Naive thymus-derived CD8-positive, alpha-beta T cell (primary cell): ENCODE results near the gene CPLANE1. TPM values are rescaled to one million over a fixed set of nuclear protein-coding genes. Genes with fewer than 3 reads are reported as not detected.
A peak's percentile ranks its signal among the peaks of the same experiment; 100 is the strongest.

Experiments used
- ATAC-seq, 2 donors: fragments of 150-1000 bp; cut with Tn5 transposase in 1 of 2; sonication (Bioruptor Pico), chemical (Tn5 transposase) in 1 of 2; 1 replicate in 1 of 2; 2 replicates in 1 of 2; pipeline ENCODE4 v1.10.0; 2021; ENCODE audit warnings: mild to moderate bottlenecking in 2 of 2, moderate library complexity in 2 of 2
- POLR2A ChIA-PET: fragments of 350-600 bp; sonication (Branson Sonifier 250); formaldehyde crosslinking; loops from one replicate; lab custom pipeline; 2021; ENCODE audit warnings: antibody characterized with exemption; lab: Charles Lee
- DNase-seq, 10 donors: peaks; one replicate each; pipeline versions ENCODE4 v3.0.0 to v3.0.0-alpha.2; 2020 to 2022
- H3K27ac Mint-ChIP-seq, 10 donors: one replicate each; pipeline ENCODE4 v1.8.0; 2020 to 2022; ENCODE audit warnings: mild to moderate bottlenecking in 10 of 10, mixed read lengths in 10 of 10, moderate library complexity in 4 of 10, inconsistent platforms in 1 of 10
- H3K27me3 Mint-ChIP-seq, 5 donors: one replicate each; pipeline ENCODE4 v1.8.0; 2021 to 2022; ENCODE audit warnings: mixed read lengths in 5 of 5
- H3K36me3 Mint-ChIP-seq, 3 donors: one replicate each; pipeline ENCODE4 v1.8.0; 2020 to 2022; ENCODE audit warnings: mixed read lengths in 3 of 3, mild to moderate bottlenecking in 2 of 3, inconsistent platforms in 1 of 3
- H3K4me1 Mint-ChIP-seq, 4 donors: one replicate each; pipeline ENCODE4 v1.8.0; 2021 to 2022; ENCODE audit warnings: mixed read lengths in 4 of 4
- H3K4me3 Mint-ChIP-seq, 10 donors: one replicate each; pipeline ENCODE4 v1.8.0; 2020 to 2022; ENCODE audit warnings: mild to moderate bottlenecking in 10 of 10, mixed read lengths in 10 of 10, moderate library complexity in 6 of 10, inconsistent platforms in 1 of 10
- H3K9me3 Mint-ChIP-seq, 9 donors: one replicate each; pipeline ENCODE4 v1.8.0; 2020 to 2022; ENCODE audit warnings: mixed read lengths in 9 of 9, mild to moderate bottlenecking in 3 of 9, inconsistent platforms in 1 of 9, moderate library complexity in 1 of 9
- polyA plus RNA-seq, 3 donors: library from polyadenylated mRNA; unstranded; fragments of 300-500 nt; fragmentation: Illumina TruSeq; gene quantifications; one replicate each; pipeline ENCODE4 v1.2.3, GENCODE V29; 2021
- total RNA-seq, 8 experiments: library from RNA in 2 of 8; stranded (reverse) in 2 of 8; gene quantifications; one replicate each; pipeline ENCODE4 v1.2.3 and lab custom pipeline; 2021 to 2026

The CPLANE1 gene
- total and polyA plus RNA-seq, 5 experiments from 2014 or later = 1.5 to 10.0 (median 2.6) TPM

DNA sequence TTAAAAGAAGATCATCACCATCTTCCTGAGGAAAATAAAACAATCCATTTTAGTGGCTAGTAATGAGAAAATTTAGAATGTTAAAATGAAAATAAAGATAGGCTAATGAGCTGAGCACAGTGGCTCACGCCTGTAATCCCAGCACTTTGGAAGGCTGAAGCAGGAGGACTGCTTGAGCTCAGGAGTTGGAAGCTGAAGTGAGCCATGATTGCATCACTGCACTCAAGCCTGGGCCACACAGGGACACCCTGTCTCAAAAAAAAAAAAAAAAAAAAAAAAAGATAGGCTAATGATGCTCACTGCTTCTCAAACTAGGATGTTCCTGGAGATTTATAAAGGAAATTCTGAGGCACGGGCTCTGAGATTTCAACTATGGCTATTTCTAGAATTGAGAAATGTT is 50.3 kb downstream of the CPLANE1 start:
- H3K9me3 Mint-ChIP-seq = no peaks in the 10 kb centered on the region
- H3K36me3 Mint-ChIP-seq = peaks cover 4 to 25% (median 11%) of the 10 kb centered on the region in 3 donors
- POLR2A ChIA-PET = interaction anchor here (0.6 to 1.3 kb wide), 3 partner anchors 27 to 1830 kb away, joined by 3 to 5 read pairs (median 4); partner anchors contain the start of gene CPLANE1
- no peak for ATAC-seq
- peaks cover 9 to 29% (median 18%) of the 10 kb centered on the region in 4 donors for H3K4me1 Mint-ChIP-seq
- H3K27ac Mint-ChIP-seq = peak overlapping the region in 6 of 10 donors; percentile 32 to 98 (median 87)
- H3K27me3 Mint-ChIP-seq = no peaks in the 10 kb centered on the region
- H3K4me3 Mint-ChIP-seq = peak overlapping the region in 7 of 10 donors; percentile 18 to 84 (median 31)
- no peak for DNase-seq

DNA sequence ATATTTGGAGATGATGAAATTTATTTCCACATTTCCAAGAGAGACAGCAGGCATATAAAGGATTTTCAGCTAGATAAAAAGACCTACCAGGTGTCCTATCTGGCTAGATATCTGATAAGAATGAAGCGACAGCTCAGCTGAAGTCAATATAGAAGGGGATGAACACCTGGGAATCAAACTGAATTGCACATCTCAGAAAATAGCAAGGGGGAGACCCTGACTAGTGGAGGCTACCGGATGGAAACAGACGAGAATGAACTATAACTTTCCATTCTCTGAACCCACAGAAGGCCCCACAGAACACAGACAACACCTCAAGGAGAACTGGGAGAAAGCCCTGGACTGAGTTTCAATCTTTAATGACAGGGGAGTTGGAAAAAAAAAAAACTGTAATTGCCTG is 51.1 kb downstream of the CPLANE1 start:
- POLR2A ChIA-PET = interaction anchor here (0.8 to 1.0 kb wide), 2 partner anchors 11 to 19 kb away, joined by 3 to 5 read pairs; no protein-coding TSS in a partner anchor
- no peaks in the 10 kb centered on the region for H3K9me3 Mint-ChIP-seq
- H3K4me1 Mint-ChIP-seq = peaks cover 9 to 29% (median 18%) of the 10 kb centered on the region in 4 donors
- peak overlapping the region; percentile 76 to 93 (median 86) for H3K4me3 Mint-ChIP-seq
- peaks cover 4 to 27% (median 12%) of the 10 kb centered on the region in 3 donors for H3K36me3 Mint-ChIP-seq
- peak; percentile 25 to 58 for ATAC-seq
- no peaks in the 10 kb centered on the region for H3K27me3 Mint-ChIP-seq
- peak overlapping the region; percentile 81 to 98 (median 92) for H3K27ac Mint-ChIP-seq
- peak in 3 of 10 donors; percentile 8 to 9 (median 8) for DNase-seq

DNA sequence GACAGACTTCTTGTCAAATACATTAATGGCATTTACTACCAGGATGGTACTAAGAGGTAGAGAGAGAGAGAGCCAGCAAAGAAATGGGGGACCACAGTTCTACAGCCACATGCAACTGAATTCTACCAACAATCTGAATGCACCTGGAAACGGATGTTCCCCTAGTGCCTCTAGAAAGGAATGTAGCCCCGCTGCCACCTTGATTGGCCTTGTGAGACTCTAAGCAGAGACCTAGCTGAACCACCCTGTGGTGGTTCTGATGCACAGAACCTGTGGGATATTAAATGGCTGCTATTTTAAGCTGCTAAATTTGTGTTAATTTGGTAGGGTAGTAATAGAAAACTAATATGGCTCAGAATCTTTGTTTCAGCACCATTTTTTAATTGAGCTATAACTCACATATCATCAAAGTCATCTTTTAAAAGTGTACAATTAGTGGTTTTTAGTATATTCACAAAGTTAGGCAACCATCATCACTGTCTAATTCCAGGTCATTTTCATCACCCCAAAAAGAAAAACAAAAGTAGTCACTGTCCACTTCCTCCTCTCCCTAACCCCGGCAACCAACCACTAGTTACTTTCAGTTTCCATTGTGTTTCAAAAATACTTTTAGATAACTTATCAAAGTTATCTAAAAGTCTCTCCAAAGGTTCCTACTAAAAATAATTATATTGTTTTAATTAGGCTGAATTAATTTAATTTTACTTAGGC is 51.7 kb downstream of the CPLANE1 start:
- Mint-ChIP-seq H3K27ac (peak overlapping the region; percentile 81 to 98 (median 94)), H3K4me1 (peaks cover 9 to 29% (median 18%) of the 10 kb centered on the region in 4 donors), H3K27me3 (no peaks in the 10 kb centered on the region), H3K36me3 (peaks cover 4 to 33% (median 12%) of the 10 kb centered on the region in 3 donors), H3K4me3 (peak overlapping the region; percentile 76 to 93 (median 86)), H3K9me3 (no peaks in the 10 kb centered on the region)
- ATAC-seq (peak; percentile 78 to 90), DNase-seq (peak in 4 of 10 donors; percentile 15 to 35 (median 22))
- POLR2A ChIA-PET = interaction anchor here (0.6 to 1.0 kb wide), 3 partner anchors 12 to 19 kb away, joined by 3 to 5 read pairs (median 3); no protein-coding TSS in a partner anchor

DNA sequence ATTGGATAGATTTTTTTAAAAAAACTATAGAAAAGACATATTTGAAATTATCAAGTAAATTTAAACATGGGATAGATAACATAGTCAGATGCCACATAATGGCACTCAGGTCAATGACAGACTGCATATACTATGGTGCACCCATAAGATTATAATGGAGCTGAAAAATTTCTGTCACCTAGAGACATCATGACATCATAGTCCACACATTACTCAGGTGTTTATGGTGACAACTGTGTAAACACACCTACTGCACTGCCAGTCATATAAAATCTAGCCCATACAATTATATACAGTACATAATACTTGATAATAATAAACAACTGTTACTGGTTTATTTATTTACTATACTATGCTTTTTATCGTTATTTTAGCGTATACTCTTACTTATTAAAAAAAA is 58.6 kb downstream of the CPLANE1 start:
- H3K9me3 Mint-ChIP-seq = no peaks in the 10 kb centered on the region
- ATAC-seq (no peak), DNase-seq (no peak)
- H3K4me1 Mint-ChIP-seq = no peaks in the 10 kb centered on the region
- POLR2A ChIA-PET = no interaction called here
- H3K36me3 Mint-ChIP-seq = peaks cover 4 to 42% (median 26%) of the 10 kb centered on the region in 3 donors
- no peak overlapping the region for H3K4me3 Mint-ChIP-seq
- H3K27me3 Mint-ChIP-seq = no peaks in the 10 kb centered on the region
- no peak overlapping the region for H3K27ac Mint-ChIP-seq

DNA sequence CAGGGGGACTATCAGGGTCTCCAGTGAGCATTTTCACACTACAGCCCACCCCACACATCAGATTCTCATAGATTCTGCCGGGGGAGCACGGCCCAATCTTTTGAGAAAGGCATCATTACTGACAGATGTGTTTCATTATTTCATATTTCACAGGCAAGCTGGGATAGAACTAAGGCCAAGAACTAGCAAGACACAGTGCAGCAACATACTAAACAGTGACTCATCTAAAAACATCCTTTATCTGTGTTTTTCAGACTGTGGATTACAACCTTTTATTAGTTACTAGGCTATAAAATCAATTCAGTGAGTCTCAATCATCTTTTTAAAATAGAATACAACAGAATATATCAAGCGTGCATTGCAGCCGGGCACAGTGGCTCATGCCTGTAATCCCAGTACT is 59.8 kb downstream of the CPLANE1 start:
- POLR2A ChIA-PET = no interaction called here
- peak overlapping the region in 1 of 10 donors; percentile 9 for H3K27ac Mint-ChIP-seq
- no peaks in the 10 kb centered on the region for H3K27me3 Mint-ChIP-seq
- H3K4me1 Mint-ChIP-seq = peaks cover 0 to 5% (median 0%) of the 10 kb centered on the region in 4 donors
- H3K36me3 Mint-ChIP-seq = peaks cover 2 to 39% (median 28%) of the 10 kb centered on the region in 3 donors
- no peak for ATAC-seq
- no peak for DNase-seq
- no peak overlapping the region for H3K4me3 Mint-ChIP-seq
- no peaks in the 10 kb centered on the region for H3K9me3 Mint-ChIP-seq

DNA sequence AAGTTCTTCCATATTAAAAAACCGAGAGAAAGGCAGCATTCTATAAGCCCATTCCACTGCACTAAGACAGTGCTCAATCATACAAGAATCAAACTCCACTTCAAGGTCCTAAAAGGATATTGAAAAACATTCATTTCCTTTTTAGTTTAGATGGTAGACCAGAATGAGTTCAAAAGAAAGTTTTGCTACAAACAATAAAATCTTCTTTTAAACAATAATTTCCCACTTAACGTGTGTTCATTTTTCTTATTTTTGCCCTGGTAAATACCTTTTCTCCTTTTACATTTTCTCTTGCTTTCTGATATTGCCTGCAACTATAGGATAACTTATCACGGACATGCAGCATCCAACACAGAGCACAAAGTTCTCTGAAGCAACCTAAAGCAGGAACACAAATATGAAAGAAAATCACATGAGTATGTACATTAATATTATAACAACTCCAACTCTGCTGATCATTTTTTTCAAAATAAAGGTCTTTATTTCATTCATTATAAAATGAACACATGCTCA is 61.7 kb downstream of the CPLANE1 start:
- no peak overlapping the region for H3K27ac Mint-ChIP-seq
- H3K36me3 Mint-ChIP-seq = peaks cover 7 to 43% (median 35%) of the 10 kb centered on the region in 3 donors
- H3K27me3 Mint-ChIP-seq = no peaks in the 10 kb centered on the region
- no peaks in the 10 kb centered on the region for H3K9me3 Mint-ChIP-seq
- H3K4me3 Mint-ChIP-seq = no peak overlapping the region
- DNase-seq (no peak), ATAC-seq (no peak)
- H3K4me1 Mint-ChIP-seq = peaks cover 0 to 5% (median 0%) of the 10 kb centered on the region in 4 donors
- POLR2A ChIA-PET = no interaction called here

DNA sequence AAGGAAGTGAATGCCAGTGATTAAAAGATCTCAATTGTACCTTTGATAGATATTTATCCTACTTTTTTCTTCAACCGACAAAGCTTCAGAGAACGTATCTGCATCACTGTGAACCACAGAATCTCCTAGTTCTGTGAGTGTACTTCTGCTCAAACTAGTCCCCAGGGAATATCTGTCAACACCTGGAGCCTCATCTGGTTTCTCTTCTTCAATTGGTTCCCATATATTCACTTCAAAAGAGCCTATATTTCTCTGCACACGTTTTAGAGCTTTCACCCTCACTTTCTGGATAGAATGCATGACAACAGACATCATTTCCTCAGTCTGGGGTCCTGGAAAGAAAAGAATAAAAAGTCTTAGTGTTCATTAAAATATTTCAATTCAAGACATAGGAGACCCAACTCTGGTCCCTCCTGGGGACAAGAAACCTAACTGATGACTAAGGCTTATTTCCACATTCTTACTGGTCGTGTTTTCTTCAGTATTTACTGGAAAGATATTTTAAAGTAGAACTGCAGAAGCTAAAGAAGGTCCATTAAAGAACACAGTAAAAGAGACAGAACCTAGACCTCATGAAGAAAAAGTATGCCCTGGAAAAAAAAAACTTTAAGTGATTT is 64.3 kb downstream of the CPLANE1 start:
- DNase-seq = no peak
- no peak overlapping the region for H3K4me3 Mint-ChIP-seq
- H3K27me3 Mint-ChIP-seq = no peaks in the 10 kb centered on the region
- H3K4me1 Mint-ChIP-seq = peaks cover 0 to 11% (median 0%) of the 10 kb centered on the region in 4 donors
- ATAC-seq = no peak
- no peaks in the 10 kb centered on the region for H3K9me3 Mint-ChIP-seq
- peaks cover 7 to 49% (median 33%) of the 10 kb centered on the region in 3 donors for H3K36me3 Mint-ChIP-seq
- POLR2A ChIA-PET = no interaction called here
- no peak overlapping the region for H3K27ac Mint-ChIP-seq

DNA sequence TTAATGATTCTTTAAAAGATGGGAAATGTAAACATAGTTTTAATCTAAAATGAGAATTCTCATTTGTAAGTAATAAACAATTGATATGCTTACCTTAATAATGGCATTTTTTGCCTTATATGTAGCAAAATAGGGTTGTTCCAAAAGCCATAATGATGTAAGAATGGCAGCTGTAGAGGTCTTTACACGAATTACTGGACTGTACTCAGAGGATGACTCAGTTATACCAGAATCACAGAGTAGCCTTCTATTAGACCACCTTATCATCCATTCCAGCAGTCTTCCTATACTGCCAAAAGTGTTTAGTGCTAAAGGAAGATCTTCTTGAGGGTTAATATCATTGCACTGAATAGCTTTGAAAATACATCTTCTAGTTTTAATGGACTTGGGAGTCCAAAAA is 66.5 kb downstream of the CPLANE1 start:
- ATAC-seq = no peak
- H3K9me3 Mint-ChIP-seq = no peaks in the 10 kb centered on the region
- no peaks in the 10 kb centered on the region for H3K27me3 Mint-ChIP-seq
- POLR2A ChIA-PET = no interaction called here
- no peak overlapping the region for H3K27ac Mint-ChIP-seq
- no peak for DNase-seq
- H3K4me3 Mint-ChIP-seq = no peak overlapping the region
- peaks cover 0 to 11% (median 0%) of the 10 kb centered on the region in 4 donors for H3K4me1 Mint-ChIP-seq
- peaks cover 10 to 51% (median 31%) of the 10 kb centered on the region in 3 donors for H3K36me3 Mint-ChIP-seq

DNA sequence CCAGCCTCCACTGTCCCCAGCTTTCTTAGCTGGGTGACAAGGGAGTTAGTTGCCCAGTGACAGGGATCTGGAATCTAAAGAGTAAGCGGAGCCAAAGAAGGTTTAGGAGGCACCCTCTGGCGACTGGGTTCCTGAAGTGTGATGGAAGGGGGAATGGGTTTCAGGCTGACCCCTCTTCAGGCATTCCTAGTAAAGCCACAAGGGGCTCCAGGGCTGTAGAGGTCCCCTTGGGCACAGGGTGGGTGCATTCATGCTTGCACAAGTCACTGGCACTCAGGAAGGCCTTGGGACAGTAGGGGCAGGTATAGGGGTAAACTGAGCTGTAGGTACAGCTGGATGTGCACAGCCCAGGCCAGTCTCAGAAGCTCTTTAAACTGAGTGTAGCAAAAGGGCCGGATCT is 74.2 kb downstream of the CPLANE1 start:
- no peak overlapping the region for H3K27ac Mint-ChIP-seq
- no peak overlapping the region for H3K4me3 Mint-ChIP-seq
- H3K4me1 Mint-ChIP-seq = no peaks in the 10 kb centered on the region
- ATAC-seq (no peak), DNase-seq (no peak)
- no peaks in the 10 kb centered on the region for H3K27me3 Mint-ChIP-seq
- POLR2A ChIA-PET = no interaction called here
- H3K36me3 Mint-ChIP-seq = peaks cover 13 to 75% (median 49%) of the 10 kb centered on the region in 3 donors
- H3K9me3 Mint-ChIP-seq = no peaks in the 10 kb centered on the region

DNA sequence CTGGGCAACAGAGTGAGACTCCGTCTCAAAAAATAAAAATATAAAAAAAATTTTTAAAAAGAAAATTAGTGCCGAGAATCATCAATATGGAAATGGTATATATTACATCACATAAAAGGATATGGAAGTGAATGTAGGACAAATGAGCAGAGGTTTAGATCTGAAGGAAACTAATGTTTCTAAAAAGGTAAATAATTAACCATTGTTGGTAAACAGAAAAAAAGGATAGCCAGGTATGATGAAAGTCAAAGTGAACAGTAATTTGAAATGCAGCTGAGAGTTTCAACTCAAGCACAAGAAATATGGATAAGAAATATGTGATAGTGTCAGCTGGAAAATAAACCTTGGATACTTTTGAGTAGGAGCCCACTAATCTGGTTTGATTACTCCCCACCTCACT is 76.2 kb downstream of the CPLANE1 start:
- ATAC-seq = no peak
- POLR2A ChIA-PET = no interaction called here
- H3K27ac Mint-ChIP-seq = no peak overlapping the region
- H3K4me1 Mint-ChIP-seq = no peaks in the 10 kb centered on the region
- H3K36me3 Mint-ChIP-seq = peaks cover 9 to 87% (median 58%) of the 10 kb centered on the region in 3 donors
- H3K9me3 Mint-ChIP-seq = no peaks in the 10 kb centered on the region
- H3K27me3 Mint-ChIP-seq = no peaks in the 10 kb centered on the region
- no peak overlapping the region for H3K4me3 Mint-ChIP-seq
- DNase-seq = no peak

DNA sequence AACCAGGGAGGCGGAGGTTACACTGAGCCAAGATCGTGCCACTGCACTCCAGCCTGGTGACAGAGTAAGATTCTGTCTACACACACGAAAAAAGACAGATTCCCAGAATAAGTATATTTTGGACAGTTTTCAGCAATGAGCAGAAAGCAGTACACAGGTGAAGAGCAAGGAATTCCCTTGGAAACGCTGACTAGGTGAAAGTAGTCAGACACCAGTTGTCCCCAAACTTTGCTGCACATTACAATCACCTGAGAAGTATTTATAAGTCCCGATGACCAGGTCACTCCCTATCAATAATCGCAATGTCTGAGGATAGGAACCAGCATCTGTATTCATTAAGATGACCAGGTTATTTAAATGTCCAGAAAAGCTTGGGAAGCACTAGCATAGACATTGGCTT is 78.3 kb downstream of the CPLANE1 start:
- H3K4me1 Mint-ChIP-seq = no peaks in the 10 kb centered on the region
- H3K27me3 Mint-ChIP-seq = no peaks in the 10 kb centered on the region
- ATAC-seq = no peak
- DNase-seq = no peak
- peaks cover 9 to 79% (median 55%) of the 10 kb centered on the region in 3 donors for H3K36me3 Mint-ChIP-seq
- no peak overlapping the region for H3K27ac Mint-ChIP-seq
- H3K9me3 Mint-ChIP-seq = no peaks in the 10 kb centered on the region
- POLR2A ChIA-PET = no interaction called here
- no peak overlapping the region for H3K4me3 Mint-ChIP-seq

DNA sequence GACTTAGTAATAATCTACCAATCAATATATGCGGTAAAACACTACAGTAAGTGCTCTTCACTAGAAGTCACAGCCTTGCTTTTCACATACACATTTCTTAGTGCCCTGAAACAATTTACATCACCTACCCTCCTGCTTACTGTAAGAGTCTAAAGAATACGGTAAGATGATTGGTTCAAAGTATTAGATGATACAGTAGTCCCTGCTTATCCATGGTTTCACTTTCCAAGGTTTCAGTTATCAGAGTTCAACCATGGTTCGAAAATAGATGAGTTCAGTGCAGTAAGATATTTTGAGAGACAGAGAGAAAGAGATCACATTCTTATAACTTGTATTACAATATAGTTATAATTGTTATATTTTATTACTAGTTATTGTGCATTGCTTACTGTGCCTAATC is 83.0 kb downstream of the CPLANE1 start:
- Mint-ChIP-seq H3K36me3 (peaks cover 5 to 55% (median 49%) of the 10 kb centered on the region in 3 donors), H3K27me3 (no peaks in the 10 kb centered on the region), H3K27ac (no peak overlapping the region), H3K4me3 (no peak overlapping the region), H3K9me3 (no peaks in the 10 kb centered on the region), H3K4me1 (no peaks in the 10 kb centered on the region)
- DNase-seq = no peak
- no peak for ATAC-seq
- POLR2A ChIA-PET = no interaction called here

DNA sequence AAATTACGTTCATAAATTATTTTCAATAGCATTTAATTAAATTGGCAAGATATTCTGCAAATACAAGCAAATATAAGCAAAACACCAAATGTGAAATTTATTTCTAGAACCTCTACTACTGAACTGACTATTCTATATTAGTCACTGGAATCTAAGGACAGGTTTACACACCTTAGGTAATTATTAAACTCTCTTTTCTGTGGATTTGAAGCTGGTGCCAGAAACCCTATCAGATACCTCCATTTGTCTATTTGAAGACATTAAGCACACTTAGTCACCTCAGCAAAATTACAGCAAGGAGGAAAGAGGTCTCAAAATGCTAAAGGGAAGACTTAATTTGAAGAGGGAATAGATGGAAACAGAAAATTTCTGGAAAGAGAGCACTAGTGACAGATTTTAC is 83.4 kb downstream of the CPLANE1 start:
- Mint-ChIP-seq H3K27ac (no peak overlapping the region), H3K4me3 (no peak overlapping the region), H3K27me3 (no peaks in the 10 kb centered on the region), H3K4me1 (no peaks in the 10 kb centered on the region), H3K9me3 (no peaks in the 10 kb centered on the region), H3K36me3 (peaks cover 5 to 53% (median 44%) of the 10 kb centered on the region in 3 donors)
- POLR2A ChIA-PET = no interaction called here
- no peak for ATAC-seq
- DNase-seq = no peak
